GM23338 (cell line): ENCODE results near the gene LIMA1. TPM values are rescaled to one million over a fixed set of nuclear protein-coding genes. Genes with fewer than 3 reads are reported as not detected.

Experiments used
- ATAC-seq: fragments of 200-7000 bp; cut with Tn5 transposase; 3 replicates; pipeline ENCODE4 v1.9.1; 2020
- DNase-seq: peaks from one replicate; pipeline ENCODE4 v3.0.0-alpha.2; 2015; ENCODE audit warnings: low spot score
- H2AFZ ChIP-seq: fragments of 200-600 bp; sonication (generic); 2 replicates; pipeline ENCODE4 v1.8.0; 2016; ENCODE audit warnings: antibody characterized with exemption, mild to moderate bottlenecking, moderate library complexity
- H3F3A ChIP-seq: fragments of 200-600 bp; sonication (generic); replicated peaks from 2 replicates; pipeline ENCODE4 v1.8.0; 2017; ENCODE audit warnings: antibody characterized with exemption, mixed run types, low read depth
- H3K27ac ChIP-seq: fragments of 200-600 bp; sonication (generic); 2 replicates; pipeline ENCODE4 v1.6.1; 2016; ENCODE audit warnings: low read depth
- H3K27me3 ChIP-seq: fragments of 200-600 bp; sonication (generic); 2 replicates; pipeline ENCODE4 v1.8.0; 2016; ENCODE audit warnings: mild to moderate bottlenecking, mixed run types, moderate library complexity; ENCODE audit not compliant: insufficient read depth
- H3K36me3 ChIP-seq: fragments of 200-600 bp; sonication (generic); 2 replicates; pipeline ENCODE4 v1.8.0; 2016; ENCODE audit warnings: mild to moderate bottlenecking; ENCODE audit not compliant: insufficient read depth
- H3K4me1 ChIP-seq: fragments of 200-600 bp; sonication (generic); 2 replicates; pipeline ENCODE4 v1.8.0; 2016; ENCODE audit warnings: mild to moderate bottlenecking, moderate library complexity; ENCODE audit not compliant: insufficient read depth
- H3K4me2 ChIP-seq: fragments of 200-600 bp; sonication (generic); 2 replicates; pipeline ENCODE4 v1.7.1; 2017; ENCODE audit warnings: mixed run types
- H3K4me3 ChIP-seq: fragments of 200-600 bp; sonication (generic); 2 replicates; pipeline ENCODE4 v1.6.1; 2016; ENCODE audit warnings: mixed run types
- H3K79me2 ChIP-seq: fragments of 200-600 bp; sonication (generic); replicated peaks from 2 replicates; pipeline ENCODE4 v1.8.0; 2017; ENCODE audit warnings: mild to moderate bottlenecking; ENCODE audit not compliant: insufficient read depth
- H3K9me2 ChIP-seq: fragments of 200-600 bp; sonication (generic); 2 replicates; pipeline ENCODE4 v1.8.0; 2017; ENCODE audit not compliant: insufficient read depth
- H4K20me1 ChIP-seq: fragments of 200-600 bp; sonication (generic); replicated peaks from 2 replicates; pipeline ENCODE4 v1.8.0; 2017; ENCODE audit warnings: mild to moderate bottlenecking; ENCODE audit not compliant: insufficient read depth
- H3K27ac Mint-ChIP-seq: 2 replicates; pipeline ENCODE4 v1.8.0; 2020; ENCODE audit warnings: inconsistent platforms, mild to moderate bottlenecking, moderate library complexity, mixed read lengths
- H3K27me3 Mint-ChIP-seq: 3 replicates; pipeline ENCODE4 v1.8.0; 2022; ENCODE audit warnings: low read depth, mild to moderate bottlenecking, moderate library complexity, mixed read lengths, inconsistent platforms; ENCODE audit not compliant: insufficient read depth, poor library complexity
- H3K36me3 Mint-ChIP-seq: 3 replicates; pipeline ENCODE4 v1.8.0; 2021; ENCODE audit warnings: low read depth, mild to moderate bottlenecking, inconsistent platforms, moderate library complexity, mixed read lengths
- H3K4me1 Mint-ChIP-seq: 3 replicates; pipeline ENCODE4 v1.8.0; 2020; ENCODE audit warnings: mild to moderate bottlenecking, inconsistent platforms, mixed read lengths
- H3K4me3 Mint-ChIP-seq: 3 replicates; pipeline ENCODE4 v1.8.0; 2021; ENCODE audit warnings: moderate library complexity, mild to moderate bottlenecking, inconsistent platforms, mixed read lengths
- H3K9me3 Mint-ChIP-seq: 3 replicates; pipeline ENCODE4 v1.8.0; 2020; ENCODE audit warnings: moderate library complexity, mild to moderate bottlenecking, inconsistent platforms, mixed read lengths
- CREB1 ChIP-seq: fragments of 250-450 bp; sonication (Bioruptor Pico); IDR thresholded peaks from 2 replicates; pipeline ENCODE4 v1.5.0; 2020; ENCODE audit warnings: low read depth, mild to moderate bottlenecking, moderate library complexity
- EZH2 ChIP-seq: fragments of 200-600 bp; sonication (generic); IDR thresholded peaks from one replicate; pipeline ENCODE4 v1.8.0; 2017; ENCODE audit warnings: antibody characterized with exemption, mild to moderate bottlenecking, low read depth; ENCODE audit not compliant: unreplicated experiment
- EZH2phosphoT487 ChIP-seq: fragments of 200-600 bp; sonication (generic); IDR thresholded peaks from one replicate; pipeline ENCODE4 v1.8.1; 2018; ENCODE audit warnings: antibody characterized with exemption; ENCODE audit not compliant: unreplicated experiment
- JUNB ChIP-seq: IDR thresholded peaks from one replicate; pipeline ENCODE4 v1.6.1; 2016; ENCODE audit warnings: antibody characterized with exemption; ENCODE audit not compliant: unreplicated experiment
- NANOG ChIP-seq: IDR thresholded peaks from 2 replicates; pipeline ENCODE4 v1.6.1; 2016; ENCODE audit warnings: antibody characterized with exemption, borderline replicate concordance
- POLR2AphosphoS5 ChIP-seq: IDR thresholded peaks from 2 replicates; pipeline ENCODE4 v1.6.1; 2016; ENCODE audit warnings: antibody characterized with exemption, low read depth
- STAT1 ChIP-seq: IDR thresholded peaks from one replicate; pipeline ENCODE4 v1.6.1; 2016; ENCODE audit warnings: antibody characterized with exemption; ENCODE audit not compliant: unreplicated experiment
- ZNF114 ChIP-seq: fragments of 250-450 bp; sonication (Bioruptor Pico); IDR thresholded peaks from 2 replicates; pipeline ENCODE4 v1.5.0; 2020; ENCODE audit warnings: mild to moderate bottlenecking, moderate library complexity
- ZNF331 ChIP-seq: fragments of 250-450 bp; sonication (Bioruptor Pico); IDR thresholded peaks from 2 replicates; pipeline ENCODE4 v1.5.0; 2020; ENCODE audit warnings: low read depth, mild to moderate bottlenecking, moderate library complexity
- polyA plus RNA-seq: library from polyadenylated mRNA; unstranded; fragments of >200 nt; fragmentation: Nextera tagmentation; extraction: Ambion mirVana; gene quantifications from 2 replicates; pipeline ENCODE4 v1.2.1, GENCODE V29; 2016
- total RNA-seq: library from RNA; depleted of rRNA; stranded (reverse); fragments of >200 nt; shearing (Covaris generic); gene quantifications from 2 replicates; pipeline ENCODE4 v1.2.3, GENCODE V29; 2014
- TF ChIP-seq, protein P1 (sequence below): IDR thresholded peaks from one replicate; pipeline ENCODE4 v1.6.1; 2018; ENCODE audit warnings: antibody characterized with exemption; ENCODE audit not compliant: unreplicated experiment
- TF ChIP-seq, protein P2 (sequence below): fragments of 250-450 bp; sonication (Bioruptor Pico); IDR thresholded peaks from 2 replicates; pipeline ENCODE4 v1.5.0; 2020; ENCODE audit warnings: mild to moderate bottlenecking, moderate library complexity
- TF ChIP-seq, protein P3 (sequence below), 2 experiments: fragments of 200-600 bp in 1 of 2; sonication (generic) in 1 of 2; conservative IDR thresholded peaks; 2 replicates each; pipeline versions ENCODE4 v1.5.1 to v1.6.1; 2016 to 2017; ENCODE audit warnings: antibody characterized with exemption in 2 of 2, low read depth in 2 of 2, mild to moderate bottlenecking in 2 of 2, moderate library complexity in 1 of 2
- TF ChIP-seq, protein P4 (sequence below): IDR thresholded peaks from 2 replicates; pipeline ENCODE4 v1.6.1; 2016; ENCODE audit warnings: antibody characterized with exemption

Gene LIMA1
- total and polyA plus RNA-seq, 2 experiments from 2014 or later: 27.7 to 29.6 TPM

DNA sequence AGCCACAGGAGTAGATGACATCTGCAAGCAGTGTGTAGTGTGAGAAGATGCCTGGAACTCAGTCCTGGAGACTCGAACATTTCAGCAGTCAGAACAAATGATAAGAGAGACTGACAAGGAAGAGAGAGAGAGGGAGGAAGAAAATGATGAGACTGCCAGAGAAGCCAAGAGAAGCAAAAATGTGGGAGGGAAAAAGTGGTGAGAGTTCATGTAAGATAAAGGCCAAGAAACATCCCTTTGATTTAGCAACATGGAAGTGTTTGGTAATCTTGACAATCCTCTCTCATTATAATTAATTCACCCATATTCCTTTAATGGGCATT, 42.6 kb downstream of the LIMA1 start:
- Histone ChIP-seq H3K4me3 (no peak overlapping the region), H2AFZ (no peak overlapping the region), H3K79me2 (no peaks in the 10 kb centered on the region), H4K20me1 (no peaks in the 10 kb centered on the region), H3K27me3 (no peaks in the 10 kb centered on the region), H3K36me3 (no peaks in the 10 kb centered on the region), H3K9me2 (no peaks in the 10 kb centered on the region), H3K4me2 (no peak overlapping the region), H3K27ac (no peak overlapping the region), H3F3A (no peaks in the 10 kb centered on the region), H3K4me1 (peaks cover 6% of the 10 kb centered on the region; the same call in 1 of the 2 replicates)
- H3K4me1 Mint-ChIP-seq: peaks cover 13% of the 10 kb centered on the region; the same call in 2 of the 3 replicates
- no peak overlapping the region for H3K27ac Mint-ChIP-seq
- DNase-seq: no peak
- no peak overlapping the region for H3K4me3 Mint-ChIP-seq
- TF ChIP-seq, protein P1, sequence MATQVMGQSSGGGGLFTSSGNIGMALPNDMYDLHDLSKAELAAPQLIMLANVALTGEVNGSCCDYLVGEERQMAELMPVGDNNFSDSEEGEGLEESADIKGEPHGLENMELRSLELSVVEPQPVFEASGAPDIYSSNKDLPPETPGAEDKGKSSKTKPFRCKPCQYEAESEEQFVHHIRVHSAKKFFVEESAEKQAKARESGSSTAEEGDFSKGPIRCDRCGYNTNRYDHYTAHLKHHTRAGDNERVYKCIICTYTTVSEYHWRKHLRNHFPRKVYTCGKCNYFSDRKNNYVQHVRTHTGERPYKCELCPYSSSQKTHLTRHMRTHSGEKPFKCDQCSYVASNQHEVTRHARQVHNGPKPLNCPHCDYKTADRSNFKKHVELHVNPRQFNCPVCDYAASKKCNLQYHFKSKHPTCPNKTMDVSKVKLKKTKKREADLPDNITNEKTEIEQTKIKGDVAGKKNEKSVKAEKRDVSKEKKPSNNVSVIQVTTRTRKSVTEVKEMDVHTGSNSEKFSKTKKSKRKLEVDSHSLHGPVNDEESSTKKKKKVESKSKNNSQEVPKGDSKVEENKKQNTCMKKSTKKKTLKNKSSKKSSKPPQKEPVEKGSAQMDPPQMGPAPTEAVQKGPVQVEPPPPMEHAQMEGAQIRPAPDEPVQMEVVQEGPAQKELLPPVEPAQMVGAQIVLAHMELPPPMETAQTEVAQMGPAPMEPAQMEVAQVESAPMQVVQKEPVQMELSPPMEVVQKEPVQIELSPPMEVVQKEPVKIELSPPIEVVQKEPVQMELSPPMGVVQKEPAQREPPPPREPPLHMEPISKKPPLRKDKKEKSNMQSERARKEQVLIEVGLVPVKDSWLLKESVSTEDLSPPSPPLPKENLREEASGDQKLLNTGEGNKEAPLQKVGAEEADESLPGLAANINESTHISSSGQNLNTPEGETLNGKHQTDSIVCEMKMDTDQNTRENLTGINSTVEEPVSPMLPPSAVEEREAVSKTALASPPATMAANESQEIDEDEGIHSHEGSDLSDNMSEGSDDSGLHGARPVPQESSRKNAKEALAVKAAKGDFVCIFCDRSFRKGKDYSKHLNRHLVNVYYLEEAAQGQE: no peak
- no peak for TF ChIP-seq JUNB
- no peak for TF ChIP-seq ZNF114
- TF ChIP-seq EZH2: no peak
- no peak for TF ChIP-seq NANOG
- TF ChIP-seq, protein P2, sequence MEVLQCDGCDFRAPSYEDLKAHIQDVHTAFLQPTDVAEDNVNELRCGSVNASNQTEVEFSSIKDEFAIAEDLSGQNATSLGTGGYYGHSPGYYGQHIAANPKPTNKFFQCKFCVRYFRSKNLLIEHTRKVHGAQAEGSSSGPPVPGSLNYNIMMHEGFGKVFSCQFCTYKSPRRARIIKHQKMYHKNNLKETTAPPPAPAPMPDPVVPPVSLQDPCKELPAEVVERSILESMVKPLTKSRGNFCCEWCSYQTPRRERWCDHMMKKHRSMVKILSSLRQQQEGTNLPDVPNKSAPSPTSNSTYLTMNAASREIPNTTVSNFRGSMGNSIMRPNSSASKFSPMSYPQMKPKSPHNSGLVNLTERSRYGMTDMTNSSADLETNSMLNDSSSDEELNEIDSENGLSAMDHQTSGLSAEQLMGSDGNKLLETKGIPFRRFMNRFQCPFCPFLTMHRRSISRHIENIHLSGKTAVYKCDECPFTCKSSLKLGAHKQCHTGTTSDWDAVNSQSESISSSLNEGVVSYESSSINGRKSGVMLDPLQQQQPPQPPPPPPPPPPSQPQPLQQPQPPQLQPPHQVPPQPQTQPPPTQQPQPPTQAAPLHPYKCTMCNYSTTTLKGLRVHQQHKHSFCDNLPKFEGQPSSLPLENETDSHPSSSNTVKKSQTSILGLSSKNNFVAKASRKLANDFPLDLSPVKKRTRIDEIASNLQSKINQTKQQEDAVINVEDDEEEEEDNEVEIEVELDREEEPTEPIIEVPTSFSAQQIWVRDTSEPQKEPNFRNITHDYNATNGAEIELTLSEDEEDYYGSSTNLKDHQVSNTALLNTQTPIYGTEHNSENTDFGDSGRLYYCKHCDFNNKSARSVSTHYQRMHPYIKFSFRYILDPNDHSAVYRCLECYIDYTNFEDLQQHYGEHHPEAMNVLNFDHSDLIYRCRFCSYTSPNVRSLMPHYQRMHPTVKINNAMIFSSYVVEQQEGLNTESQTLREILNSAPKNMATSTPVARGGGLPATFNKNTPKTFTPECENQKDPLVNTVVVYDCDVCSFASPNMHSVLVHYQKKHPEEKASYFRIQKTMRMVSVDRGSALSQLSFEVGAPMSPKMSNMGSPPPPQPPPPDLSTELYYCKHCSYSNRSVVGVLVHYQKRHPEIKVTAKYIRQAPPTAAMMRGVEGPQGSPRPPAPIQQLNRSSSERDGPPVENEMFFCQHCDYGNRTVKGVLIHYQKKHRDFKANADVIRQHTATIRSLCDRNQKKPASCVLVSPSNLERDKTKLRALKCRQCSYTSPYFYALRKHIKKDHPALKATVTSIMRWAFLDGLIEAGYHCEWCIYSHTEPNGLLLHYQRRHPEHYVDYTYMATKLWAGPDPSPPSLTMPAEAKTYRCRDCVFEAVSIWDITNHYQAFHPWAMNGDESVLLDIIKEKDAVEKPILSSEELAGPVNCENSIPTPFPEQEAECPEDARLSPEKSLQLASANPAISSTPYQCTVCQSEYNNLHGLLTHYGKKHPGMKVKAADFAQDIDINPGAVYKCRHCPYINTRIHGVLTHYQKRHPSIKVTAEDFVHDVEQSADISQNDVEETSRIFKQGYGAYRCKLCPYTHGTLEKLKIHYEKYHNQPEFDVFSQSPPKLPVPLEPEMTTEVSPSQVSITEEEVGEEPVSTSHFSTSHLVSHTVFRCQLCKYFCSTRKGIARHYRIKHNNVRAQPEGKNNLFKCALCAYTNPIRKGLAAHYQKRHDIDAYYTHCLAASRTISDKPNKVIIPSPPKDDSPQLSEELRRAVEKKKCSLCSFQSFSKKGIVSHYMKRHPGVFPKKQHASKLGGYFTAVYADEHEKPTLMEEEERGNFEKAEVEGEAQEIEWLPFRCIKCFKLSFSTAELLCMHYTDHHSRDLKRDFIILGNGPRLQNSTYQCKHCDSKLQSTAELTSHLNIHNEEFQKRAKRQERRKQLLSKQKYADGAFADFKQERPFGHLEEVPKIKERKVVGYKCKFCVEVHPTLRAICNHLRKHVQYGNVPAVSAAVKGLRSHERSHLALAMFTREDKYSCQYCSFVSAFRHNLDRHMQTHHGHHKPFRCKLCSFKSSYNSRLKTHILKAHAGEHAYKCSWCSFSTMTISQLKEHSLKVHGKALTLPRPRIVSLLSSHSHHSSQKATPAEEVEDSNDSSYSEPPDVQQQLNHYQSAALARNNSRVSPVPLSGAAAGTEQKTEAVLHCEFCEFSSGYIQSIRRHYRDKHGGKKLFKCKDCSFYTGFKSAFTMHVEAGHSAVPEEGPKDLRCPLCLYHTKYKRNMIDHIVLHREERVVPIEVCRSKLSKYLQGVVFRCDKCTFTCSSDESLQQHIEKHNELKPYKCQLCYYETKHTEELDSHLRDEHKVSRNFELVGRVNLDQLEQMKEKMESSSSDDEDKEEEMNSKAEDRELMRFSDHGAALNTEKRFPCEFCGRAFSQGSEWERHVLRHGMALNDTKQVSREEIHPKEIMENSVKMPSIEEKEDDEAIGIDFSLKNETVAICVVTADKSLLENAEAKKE (CRISPR knock-in tag): no peak
- TF ChIP-seq, protein P3, sequence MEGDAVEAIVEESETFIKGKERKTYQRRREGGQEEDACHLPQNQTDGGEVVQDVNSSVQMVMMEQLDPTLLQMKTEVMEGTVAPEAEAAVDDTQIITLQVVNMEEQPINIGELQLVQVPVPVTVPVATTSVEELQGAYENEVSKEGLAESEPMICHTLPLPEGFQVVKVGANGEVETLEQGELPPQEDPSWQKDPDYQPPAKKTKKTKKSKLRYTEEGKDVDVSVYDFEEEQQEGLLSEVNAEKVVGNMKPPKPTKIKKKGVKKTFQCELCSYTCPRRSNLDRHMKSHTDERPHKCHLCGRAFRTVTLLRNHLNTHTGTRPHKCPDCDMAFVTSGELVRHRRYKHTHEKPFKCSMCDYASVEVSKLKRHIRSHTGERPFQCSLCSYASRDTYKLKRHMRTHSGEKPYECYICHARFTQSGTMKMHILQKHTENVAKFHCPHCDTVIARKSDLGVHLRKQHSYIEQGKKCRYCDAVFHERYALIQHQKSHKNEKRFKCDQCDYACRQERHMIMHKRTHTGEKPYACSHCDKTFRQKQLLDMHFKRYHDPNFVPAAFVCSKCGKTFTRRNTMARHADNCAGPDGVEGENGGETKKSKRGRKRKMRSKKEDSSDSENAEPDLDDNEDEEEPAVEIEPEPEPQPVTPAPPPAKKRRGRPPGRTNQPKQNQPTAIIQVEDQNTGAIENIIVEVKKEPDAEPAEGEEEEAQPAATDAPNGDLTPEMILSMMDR (conservative IDR thresholded peaks at IDR 0.05; ENCODE audit: low read depth in 2 of 2): no peak
- no peak for TF ChIP-seq POLR2AphosphoS5
- TF ChIP-seq EZH2phosphoT487: no peak
- TF ChIP-seq, protein P4, sequence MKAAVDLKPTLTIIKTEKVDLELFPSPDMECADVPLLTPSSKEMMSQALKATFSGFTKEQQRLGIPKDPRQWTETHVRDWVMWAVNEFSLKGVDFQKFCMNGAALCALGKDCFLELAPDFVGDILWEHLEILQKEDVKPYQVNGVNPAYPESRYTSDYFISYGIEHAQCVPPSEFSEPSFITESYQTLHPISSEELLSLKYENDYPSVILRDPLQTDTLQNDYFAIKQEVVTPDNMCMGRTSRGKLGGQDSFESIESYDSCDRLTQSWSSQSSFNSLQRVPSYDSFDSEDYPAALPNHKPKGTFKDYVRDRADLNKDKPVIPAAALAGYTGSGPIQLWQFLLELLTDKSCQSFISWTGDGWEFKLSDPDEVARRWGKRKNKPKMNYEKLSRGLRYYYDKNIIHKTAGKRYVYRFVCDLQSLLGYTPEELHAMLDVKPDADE: no peak
- TF ChIP-seq STAT1: no peak
- TF ChIP-seq CREB1 (CRISPR knock-in tag): no peak
- TF ChIP-seq ZNF331 (CRISPR knock-in tag): no peak
- H3K27me3 Mint-ChIP-seq: peaks cover 2% of the 10 kb centered on the region
- no peaks in the 10 kb centered on the region for H3K9me3 Mint-ChIP-seq
- H3K36me3 Mint-ChIP-seq: no peaks in the 10 kb centered on the region
- ATAC-seq: no peak
